ENCODE results near the gene WDFY3.

Gene WDFY3

GRCh38 chr4:84718699-84719098, 247.8 kb downstream of the WDFY3 start:
- H3K27ac ChIP-seq, result peak overlapping the region; percentile 12
- peak overlapping the region; percentile 9 for H3K4me2 ChIP-seq (ENCODE audit: low read length)
- no peak overlapping the region for H3K4me3 ChIP-seq (ENCODE audit: low read depth, low read length)
- peaks cover 2% of the 10 kb centered on the region for H3K4me1 ChIP-seq
- H2AFZ ChIP-seq, result no peak overlapping the region
- H3K79me2 ChIP-seq, result no peaks in the 10 kb centered on the region
- no peaks in the 10 kb centered on the region for H3K9me3 ChIP-seq (ENCODE audit: control insufficient read depth, low read length)
- TF ChIP-seq, protein P1, sequence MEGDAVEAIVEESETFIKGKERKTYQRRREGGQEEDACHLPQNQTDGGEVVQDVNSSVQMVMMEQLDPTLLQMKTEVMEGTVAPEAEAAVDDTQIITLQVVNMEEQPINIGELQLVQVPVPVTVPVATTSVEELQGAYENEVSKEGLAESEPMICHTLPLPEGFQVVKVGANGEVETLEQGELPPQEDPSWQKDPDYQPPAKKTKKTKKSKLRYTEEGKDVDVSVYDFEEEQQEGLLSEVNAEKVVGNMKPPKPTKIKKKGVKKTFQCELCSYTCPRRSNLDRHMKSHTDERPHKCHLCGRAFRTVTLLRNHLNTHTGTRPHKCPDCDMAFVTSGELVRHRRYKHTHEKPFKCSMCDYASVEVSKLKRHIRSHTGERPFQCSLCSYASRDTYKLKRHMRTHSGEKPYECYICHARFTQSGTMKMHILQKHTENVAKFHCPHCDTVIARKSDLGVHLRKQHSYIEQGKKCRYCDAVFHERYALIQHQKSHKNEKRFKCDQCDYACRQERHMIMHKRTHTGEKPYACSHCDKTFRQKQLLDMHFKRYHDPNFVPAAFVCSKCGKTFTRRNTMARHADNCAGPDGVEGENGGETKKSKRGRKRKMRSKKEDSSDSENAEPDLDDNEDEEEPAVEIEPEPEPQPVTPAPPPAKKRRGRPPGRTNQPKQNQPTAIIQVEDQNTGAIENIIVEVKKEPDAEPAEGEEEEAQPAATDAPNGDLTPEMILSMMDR (IDR thresholded peaks at IDR 0.05), result no peak
- H3K27me3 ChIP-seq (ENCODE audit: control insufficient read depth, insufficient read depth, low read length), result no peaks in the 10 kb centered on the region
- H3K36me3 ChIP-seq (ENCODE audit: control insufficient read depth, insufficient read depth, low read length), result no peaks in the 10 kb centered on the region
- H3K9ac ChIP-seq, result no peak overlapping the region

DNA sequence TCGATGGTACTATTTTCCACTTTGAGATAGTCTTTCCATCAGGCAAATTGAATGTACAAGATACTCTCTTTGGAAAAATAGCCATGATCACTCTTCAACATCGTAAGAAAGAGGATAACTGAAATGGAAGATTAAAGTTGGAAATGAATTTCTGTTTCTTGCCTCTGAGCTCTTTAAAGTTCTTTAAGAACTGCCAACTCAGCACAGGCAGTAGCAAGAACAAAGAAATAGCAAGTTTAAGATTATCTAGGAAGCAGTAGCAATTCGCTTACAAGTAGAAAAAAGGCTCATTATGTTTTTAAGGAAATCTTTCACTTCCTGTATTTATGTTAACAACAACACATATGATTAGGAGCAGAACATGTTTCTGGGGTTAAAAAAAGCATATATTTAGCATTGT, 255.9 kb downstream of the WDFY3 start:
- peaks cover 4% of the 10 kb centered on the region for H3K4me1 ChIP-seq
- no peak overlapping the region for H2AFZ ChIP-seq
- TF ChIP-seq, protein P1 (IDR thresholded peaks at IDR 0.05), result no peak
- no peaks in the 10 kb centered on the region for H3K79me2 ChIP-seq
- no peak overlapping the region for H3K27ac ChIP-seq
- H3K27me3 ChIP-seq (ENCODE audit: control insufficient read depth, insufficient read depth, low read length), result no peaks in the 10 kb centered on the region
- H3K9me3 ChIP-seq (ENCODE audit: control insufficient read depth, low read length), result no peaks in the 10 kb centered on the region
- no peak overlapping the region for H3K4me3 ChIP-seq (ENCODE audit: low read depth, low read length)
- H3K4me2 ChIP-seq (ENCODE audit: low read length), result no peak overlapping the region
- H3K36me3 ChIP-seq (ENCODE audit: control insufficient read depth, insufficient read depth, low read length), result no peaks in the 10 kb centered on the region
- no peak overlapping the region for H3K9ac ChIP-seq

DNA sequence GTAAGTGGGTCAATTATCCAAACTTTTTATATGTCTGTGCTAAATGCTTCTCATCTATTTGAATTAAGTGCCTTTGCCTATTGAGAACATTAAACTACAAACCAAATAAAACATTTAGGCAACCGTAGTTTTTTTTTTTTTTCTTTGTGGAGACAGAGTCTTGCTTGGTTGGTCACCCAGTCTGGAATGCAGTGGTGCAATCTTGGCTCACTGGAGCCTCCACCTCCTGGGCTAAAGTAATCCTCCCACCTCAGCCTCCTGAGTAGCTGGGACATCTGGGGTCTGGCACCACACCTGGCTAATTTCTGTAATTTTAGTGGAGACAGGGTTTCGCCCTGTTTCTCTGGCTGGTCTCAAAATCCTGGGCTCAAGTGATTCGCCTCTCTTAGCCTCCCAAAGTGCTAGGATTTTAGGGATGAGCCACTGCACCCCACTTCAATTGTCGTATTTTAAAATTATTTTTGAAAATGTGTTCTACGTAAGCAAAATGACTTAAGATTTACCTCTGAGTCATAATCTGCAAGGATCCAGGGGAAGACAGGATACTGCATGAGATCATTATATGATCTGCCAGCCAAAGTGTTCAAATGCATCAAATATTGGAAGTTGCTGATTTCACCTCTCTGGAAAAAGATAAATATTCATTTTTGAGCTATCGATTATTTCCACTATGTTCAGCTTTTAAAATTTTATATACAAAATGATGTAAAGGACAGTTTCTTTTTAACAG, 257.9 kb downstream of the WDFY3 start:
- Histone ChIP-seq H3K27me3 (ENCODE audit: control insufficient read depth, insufficient read depth, low read length) (no peaks in the 10 kb centered on the region), H3K9ac (no peak overlapping the region), H3K36me3 (ENCODE audit: control insufficient read depth, insufficient read depth, low read length) (no peaks in the 10 kb centered on the region), H2AFZ (no peak overlapping the region), H3K4me3 (ENCODE audit: low read depth, low read length) (no peak overlapping the region), H3K4me2 (ENCODE audit: low read length) (no peak overlapping the region), H3K79me2 (no peaks in the 10 kb centered on the region), H3K4me1 (peaks cover 4% of the 10 kb centered on the region), H3K9me3 (ENCODE audit: control insufficient read depth, low read length) (no peaks in the 10 kb centered on the region), H3K27ac (no peak overlapping the region)
- TF ChIP-seq, protein P1 (IDR thresholded peaks at IDR 0.05), result no peak

DNA sequence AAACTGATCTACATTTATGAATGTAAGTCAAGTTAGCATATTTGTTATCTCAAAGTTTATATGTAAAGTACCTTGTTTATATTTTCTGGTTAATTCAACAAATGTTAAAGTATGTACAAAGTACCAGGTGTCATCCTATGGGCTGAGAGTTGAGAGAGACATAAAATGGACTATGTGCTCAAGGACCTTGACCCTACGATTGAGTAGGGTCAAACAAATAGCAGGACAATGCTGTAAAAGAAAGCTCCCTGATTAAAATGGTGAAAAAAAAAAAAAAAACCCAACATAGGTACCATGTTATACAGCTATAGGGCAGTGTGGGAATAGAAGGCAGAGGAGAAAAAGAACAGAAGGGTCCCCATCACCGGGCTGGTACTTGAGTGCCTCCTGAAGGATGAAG, 260.2 kb downstream of the WDFY3 start:
- TF ChIP-seq, protein P1 (IDR thresholded peaks at IDR 0.05), result no peak
- Histone ChIP-seq H3K4me2 (ENCODE audit: low read length) (no peak overlapping the region), H2AFZ (no peak overlapping the region), H3K79me2 (no peaks in the 10 kb centered on the region), H3K36me3 (ENCODE audit: control insufficient read depth, insufficient read depth, low read length) (no peaks in the 10 kb centered on the region), H3K4me1 (peaks cover 4% of the 10 kb centered on the region), H3K27me3 (ENCODE audit: control insufficient read depth, insufficient read depth, low read length) (no peaks in the 10 kb centered on the region), H3K27ac (no peak overlapping the region), H3K9ac (no peak overlapping the region), H3K9me3 (ENCODE audit: control insufficient read depth, low read length) (no peaks in the 10 kb centered on the region), H3K4me3 (ENCODE audit: low read depth, low read length) (no peak overlapping the region)
